Bronchial epithelial cell (primary cell): ENCODE data around the gene ENOX2. TPM values are rescaled to one million over a fixed set of nuclear protein-coding genes. Genes with fewer than 3 reads are reported as not detected.

ENCODE experiments used
- DNase-seq: peaks from one replicate; pipeline ENCODE4 v3.0.0-alpha.2; 2010; ENCODE audit warnings: low read depth
- FAIRE-seq: peaks from 2 replicates; lab custom pipeline; 2011; peaks lifted over from hg19 to GRCh38; lab: Jason Lieb, UNC
- H3K27me3 ChIP-seq: 2 replicates; pipeline ENCODE4 v1.5.1; 2011; ENCODE audit warnings: low read length; ENCODE audit not compliant: control insufficient read depth, insufficient read depth
- H3K36me3 ChIP-seq: 2 replicates; pipeline ENCODE4 v1.5.1; 2011; ENCODE audit warnings: low read length; ENCODE audit not compliant: control insufficient read depth, insufficient read depth
- H3K4me3 ChIP-seq: 2 replicates; pipeline ENCODE4 v1.5.1; 2011; ENCODE audit warnings: mild to moderate bottlenecking, low read depth, low read length, control low read depth
- total RNA-seq: library from RNA; depleted of rRNA; stranded (reverse); fragments of >200 nt; gene quantifications from 2 replicates; pipeline ENCODE4 v1.2.1, GENCODE V29; 2014
- TF ChIP-seq, protein P1 (sequence below): IDR thresholded peaks from 2 replicates; pipeline ENCODE4 v1.5.1; 2011; ENCODE audit warnings: mild to moderate bottlenecking, moderate library complexity, low read length, control low read depth, inconsistent platforms; ENCODE audit not compliant: insufficient read depth, severe bottlenecking

ENOX2 gene
- total RNA-seq, 1 donor from 2014 or later: 13.2 TPM

DNA sequence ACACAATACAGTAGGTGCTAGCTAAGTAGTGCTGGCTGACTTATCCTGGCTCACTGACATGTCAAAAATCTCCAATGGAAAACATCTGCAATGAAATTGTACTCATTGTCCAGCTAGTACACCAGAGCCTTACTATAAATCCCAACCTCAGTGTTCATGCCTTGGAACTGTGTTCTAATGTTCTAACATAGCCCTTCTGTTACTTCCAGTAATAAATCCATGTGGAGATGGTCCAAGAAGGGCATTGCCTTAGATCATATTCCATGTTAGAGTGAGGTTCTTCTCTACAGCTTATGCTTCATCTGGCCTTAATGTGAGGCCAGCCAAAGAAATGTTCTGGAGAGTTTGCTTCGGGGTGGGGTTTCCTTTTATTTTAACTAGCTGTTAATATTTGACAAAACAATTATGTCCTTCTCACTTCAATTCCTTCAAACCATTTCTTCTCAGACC lies 25.1 kb downstream of the ENOX2 start:
- TF ChIP-seq, protein P1, sequence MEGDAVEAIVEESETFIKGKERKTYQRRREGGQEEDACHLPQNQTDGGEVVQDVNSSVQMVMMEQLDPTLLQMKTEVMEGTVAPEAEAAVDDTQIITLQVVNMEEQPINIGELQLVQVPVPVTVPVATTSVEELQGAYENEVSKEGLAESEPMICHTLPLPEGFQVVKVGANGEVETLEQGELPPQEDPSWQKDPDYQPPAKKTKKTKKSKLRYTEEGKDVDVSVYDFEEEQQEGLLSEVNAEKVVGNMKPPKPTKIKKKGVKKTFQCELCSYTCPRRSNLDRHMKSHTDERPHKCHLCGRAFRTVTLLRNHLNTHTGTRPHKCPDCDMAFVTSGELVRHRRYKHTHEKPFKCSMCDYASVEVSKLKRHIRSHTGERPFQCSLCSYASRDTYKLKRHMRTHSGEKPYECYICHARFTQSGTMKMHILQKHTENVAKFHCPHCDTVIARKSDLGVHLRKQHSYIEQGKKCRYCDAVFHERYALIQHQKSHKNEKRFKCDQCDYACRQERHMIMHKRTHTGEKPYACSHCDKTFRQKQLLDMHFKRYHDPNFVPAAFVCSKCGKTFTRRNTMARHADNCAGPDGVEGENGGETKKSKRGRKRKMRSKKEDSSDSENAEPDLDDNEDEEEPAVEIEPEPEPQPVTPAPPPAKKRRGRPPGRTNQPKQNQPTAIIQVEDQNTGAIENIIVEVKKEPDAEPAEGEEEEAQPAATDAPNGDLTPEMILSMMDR: no peak
- Histone ChIP-seq H3K4me3 (no peak overlapping the region), H3K27me3 (no peaks in the 10 kb centered on the region), H3K36me3 (no peaks in the 10 kb centered on the region)
- FAIRE-seq (no peak), DNase-seq (no peak)

DNA sequence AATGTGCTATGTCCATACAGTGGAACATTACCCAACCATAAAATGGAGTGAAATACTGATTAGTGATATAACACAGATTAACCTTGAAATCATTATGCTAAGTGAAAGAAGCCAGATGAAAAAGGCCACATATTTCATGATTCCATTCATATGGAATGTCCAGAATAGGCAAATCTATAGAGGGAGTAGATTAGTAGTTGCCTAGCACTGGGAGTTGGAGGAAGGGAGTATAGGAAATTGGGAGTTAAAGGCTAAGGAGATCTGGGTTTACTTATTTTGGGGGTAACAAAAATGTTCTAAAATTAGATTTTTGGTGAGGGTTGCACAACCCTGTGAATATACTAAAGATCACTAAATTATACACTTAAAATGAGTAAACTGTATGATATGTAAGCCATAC lies 26.8 kb downstream of the ENOX2 start:
- TF ChIP-seq, protein P1: no peak
- FAIRE-seq: no peak
- H3K4me3 ChIP-seq: no peak overlapping the region
- no peaks in the 10 kb centered on the region for H3K36me3 ChIP-seq
- no peaks in the 10 kb centered on the region for H3K27me3 ChIP-seq
- DNase-seq: no peak

DNA sequence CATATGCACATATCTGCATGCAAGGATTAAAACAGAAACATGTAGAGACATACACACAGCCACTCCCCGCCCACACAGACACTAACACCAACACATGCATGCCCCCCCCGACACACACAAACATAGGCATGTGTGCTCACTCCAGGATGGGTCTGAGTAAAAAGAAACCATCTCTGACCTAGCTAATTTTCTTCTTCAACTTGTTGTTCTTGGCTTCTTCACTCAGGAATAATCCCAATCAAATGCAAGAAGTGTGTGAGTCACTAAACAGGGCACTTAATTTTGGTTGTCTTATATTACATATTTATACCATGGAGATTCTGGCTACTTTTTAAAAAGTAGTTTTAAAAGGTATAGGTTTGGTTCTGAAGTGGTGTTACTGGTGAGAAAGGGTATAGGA lies 28.3 kb downstream of the ENOX2 start:
- H3K36me3 ChIP-seq: no peaks in the 10 kb centered on the region
- H3K4me3 ChIP-seq: no peak overlapping the region
- H3K27me3 ChIP-seq: no peaks in the 10 kb centered on the region
- TF ChIP-seq, protein P1: no peak
- DNase-seq: no peak
- FAIRE-seq: no peak

DNA sequence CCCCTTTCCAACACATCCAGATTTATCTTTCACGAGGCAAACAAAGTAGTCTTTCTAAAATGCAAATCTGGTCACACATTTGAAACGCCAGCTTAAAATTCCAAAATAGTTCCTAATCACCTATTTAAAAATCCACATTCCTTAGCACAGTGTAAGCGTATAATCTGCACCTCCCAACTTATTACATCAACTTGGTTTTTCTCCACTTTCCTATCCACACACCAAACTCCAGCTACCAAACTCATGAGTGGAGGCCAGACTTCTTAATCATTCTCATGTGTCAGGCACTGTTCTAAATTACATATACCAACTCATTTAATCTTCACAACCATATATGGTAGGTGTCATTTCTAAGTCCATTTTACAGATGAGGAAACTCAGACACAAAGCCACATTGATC lies 33.8 kb downstream of the ENOX2 start:
- no peak for FAIRE-seq
- no peak for DNase-seq
- Histone ChIP-seq H3K36me3 (no peaks in the 10 kb centered on the region), H3K27me3 (no peaks in the 10 kb centered on the region), H3K4me3 (no peak overlapping the region)
- TF ChIP-seq, protein P1: no peak

DNA sequence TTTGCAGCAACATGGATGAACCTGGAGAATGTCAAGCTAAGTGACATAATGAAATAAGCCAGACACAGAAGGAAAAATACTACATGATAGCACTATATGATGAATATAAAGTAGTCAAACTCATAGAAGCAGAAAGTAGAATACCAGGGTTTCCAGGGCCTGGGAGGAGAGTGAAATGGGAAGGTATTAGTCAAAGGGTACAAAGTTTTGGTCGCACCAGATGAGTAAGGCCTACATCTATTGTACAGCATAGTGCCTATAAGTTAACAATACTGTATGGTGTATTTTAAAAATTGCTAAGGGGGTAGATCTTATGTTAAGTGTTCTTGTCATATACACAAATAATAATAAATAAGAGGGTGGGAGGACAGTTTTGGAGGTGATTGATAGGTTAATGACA lies 41.5 kb downstream of the ENOX2 start:
- TF ChIP-seq, protein P1: no peak
- Histone ChIP-seq H3K4me3 (no peak overlapping the region), H3K36me3 (no peaks in the 10 kb centered on the region), H3K27me3 (no peaks in the 10 kb centered on the region)
- FAIRE-seq: no peak
- DNase-seq: no peak

DNA sequence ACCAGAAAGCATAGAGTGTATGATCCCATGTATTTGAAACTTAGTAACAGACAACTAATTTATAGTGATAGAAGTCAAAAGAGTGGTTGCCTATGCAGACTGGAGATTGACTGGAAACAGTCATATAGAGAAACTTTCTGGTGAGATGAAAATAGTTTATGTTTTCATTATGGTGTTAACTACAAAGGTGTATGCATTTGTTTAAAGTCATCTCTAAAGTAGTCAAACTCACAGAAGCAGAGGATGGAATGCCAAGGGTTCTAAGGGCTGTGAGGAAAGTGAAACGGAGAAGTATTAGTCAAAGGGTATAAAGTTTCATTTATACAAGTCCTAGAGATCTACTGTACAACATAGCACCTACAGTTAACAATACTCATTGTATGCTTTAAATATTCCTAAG lies 45.8 kb downstream of the ENOX2 start:
- no peaks in the 10 kb centered on the region for H3K36me3 ChIP-seq
- H3K4me3 ChIP-seq: no peak overlapping the region
- FAIRE-seq (no peak), DNase-seq (no peak)
- TF ChIP-seq, protein P1: no peak
- H3K27me3 ChIP-seq: no peaks in the 10 kb centered on the region
